Cerebellar cortex (tissue), 1 donor: ENCODE data around the gene ZNF500.
A peak's percentile ranks its signal among the peaks of the same experiment; 100 is the strongest.
"Not testable (repeated sequence)": the region's sequence is repeated elsewhere in the genome, so short reads cannot be mapped to it uniquely, and the experiment has no call there.

ENCODE experiments used
- DNase-seq: peaks from one replicate; pipeline ENCODE4 v3.0.0-alpha.2; 2015; ENCODE audit warnings: low spot score

Gene ZNF500

GRCh38 chr16:4744555-4745273 lies 22.2 kb downstream of the ZNF500 start:
- DNase-seq: no peak

GRCh38 chr16:4743226-4743878 lies 23.6 kb downstream of the ZNF500 start:
- no peak for DNase-seq

- not testable (repeated sequence) for DNase-seq
Observed at GRCh38 chr16:4738370-4738769, 28.6 kb downstream of the ZNF500 start.

- DNase-seq: no peak
Observed at GRCh38 chr16:4737545-4737944, 29.4 kb downstream of the ZNF500 start.

GRCh38 chr16:4736546-4736945 lies 30.4 kb downstream of the ZNF500 start:
- DNase-seq: no peak

GRCh38 chr16:4734730-4735535 lies 32.0 kb downstream of the ZNF500 start:
- peak; percentile 76 for DNase-seq

GRCh38 chr16:4734063-4734729 lies 32.8 kb downstream of the ZNF500 start, which contains the start of the genes ANKS3 and DNAAF8:
TSS of gene ANKS3 (minus strand) at chr16:4734271. CDS start at chr16:4730149, 4,122 bp downstream.
TSS of gene DNAAF8 (plus strand) at chr16:4734537. CDS start at chr16:4736515, 1,978 bp downstream.
- DNase-seq: peak; percentile 99

- peak; percentile 9 for DNase-seq
Observed at GRCh38 chr16:4733747-4734062, 33.3 kb downstream of the ZNF500 start.

GRCh38 chr16:4733211-4733742 lies 33.7 kb downstream of the ZNF500 start:
- DNase-seq: no peak

- no peak for DNase-seq
Observed at GRCh38 chr16:4729876-4730275, 37.1 kb downstream of the ZNF500 start.

GRCh38 chr16:4728676-4729075 lies 38.3 kb downstream of the ZNF500 start:
- DNase-seq: no peak

GRCh38 chr16:4726616-4727015 lies 40.3 kb downstream of the ZNF500 start:
- DNase-seq: no peak

- no peak for DNase-seq
Observed at GRCh38 chr16:4724661-4725270, 42.2 kb downstream of the ZNF500 start.

GRCh38 chr16:4723071-4723767 lies 43.7 kb downstream of the ZNF500 start:
- DNase-seq: no peak

- DNase-seq: no peak
Observed at GRCh38 chr16:4718466-4718865, 48.5 kb downstream of the ZNF500 start.

GRCh38 chr16:4714996-4715395 lies 52.0 kb downstream of the ZNF500 start:
- no peak for DNase-seq

GRCh38 chr16:4713663-4714501 lies 53.1 kb downstream of the ZNF500 start:
- DNase-seq: no peak

- DNase-seq: no peak
Observed at GRCh38 chr16:4709481-4709880, 57.5 kb downstream of the ZNF500 start.

GRCh38 chr16:4706871-4707270 lies 60.1 kb downstream of the ZNF500 start:
- no peak for DNase-seq

GRCh38 chr16:4704913-4705312 lies 62.0 kb downstream of the ZNF500 start:
- DNase-seq: no peak
